D721Med (cell line): ENCODE data around the gene NXPH2.

ENCODE experiments used
- DNase-seq: peaks from one replicate; pipeline ENCODE4 v3.0.0; 2011; ENCODE audit warnings: low spot score; ENCODE audit not compliant: insufficient read length
- FAIRE-seq: peaks from 2 replicates; lab custom pipeline; 2011; peaks lifted over from hg19 to GRCh38; lab: Jason Lieb, UNC
- TF ChIP-seq, protein P1 (sequence below): IDR thresholded peaks from 2 replicates; pipeline ENCODE4 v1.5.1; 2012; ENCODE audit warnings: mild to moderate bottlenecking, control low read depth; ENCODE audit not compliant: insufficient read depth; ENCODE audit errors: missing control alignments

Gene NXPH2

DNA sequence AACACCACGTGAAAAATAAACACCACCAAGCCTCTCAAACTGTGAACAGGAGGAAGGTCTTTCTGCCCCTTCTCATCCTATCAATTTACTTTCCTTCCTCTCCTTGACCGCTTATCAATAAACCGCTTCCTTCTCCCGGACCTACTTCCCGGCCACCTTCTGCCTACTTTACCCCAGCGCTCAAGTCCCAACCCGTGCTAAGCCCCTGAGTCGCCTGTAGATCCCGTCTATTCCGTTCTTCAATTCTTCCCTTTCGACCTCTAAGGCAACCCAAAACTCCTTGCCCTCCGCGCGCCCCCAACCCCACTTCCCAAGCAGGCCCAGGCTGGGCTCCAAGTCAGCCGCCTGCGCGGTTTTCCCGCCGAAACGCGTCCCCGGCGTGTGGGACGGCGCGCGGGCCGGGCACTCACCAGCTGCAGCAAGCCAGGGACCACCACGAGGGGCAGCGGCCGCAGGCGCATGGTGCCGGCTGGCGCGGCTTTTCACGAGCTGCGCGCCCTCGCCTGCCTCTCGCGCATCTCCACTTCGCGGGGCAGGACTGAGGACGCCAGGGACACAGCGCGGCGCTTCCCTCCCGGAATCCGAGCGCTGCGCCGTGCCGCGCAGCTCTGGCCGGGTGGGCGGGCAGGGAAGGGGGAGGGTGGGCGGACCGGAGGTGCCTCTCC lies at the start of gene NXPH2:
Gene NXPH2 (minus strand): TSS at position 610 of the 665 bp plus-strand sequence. CDS start 149 bp downstream, at position 461.
- TF ChIP-seq, protein P1, sequence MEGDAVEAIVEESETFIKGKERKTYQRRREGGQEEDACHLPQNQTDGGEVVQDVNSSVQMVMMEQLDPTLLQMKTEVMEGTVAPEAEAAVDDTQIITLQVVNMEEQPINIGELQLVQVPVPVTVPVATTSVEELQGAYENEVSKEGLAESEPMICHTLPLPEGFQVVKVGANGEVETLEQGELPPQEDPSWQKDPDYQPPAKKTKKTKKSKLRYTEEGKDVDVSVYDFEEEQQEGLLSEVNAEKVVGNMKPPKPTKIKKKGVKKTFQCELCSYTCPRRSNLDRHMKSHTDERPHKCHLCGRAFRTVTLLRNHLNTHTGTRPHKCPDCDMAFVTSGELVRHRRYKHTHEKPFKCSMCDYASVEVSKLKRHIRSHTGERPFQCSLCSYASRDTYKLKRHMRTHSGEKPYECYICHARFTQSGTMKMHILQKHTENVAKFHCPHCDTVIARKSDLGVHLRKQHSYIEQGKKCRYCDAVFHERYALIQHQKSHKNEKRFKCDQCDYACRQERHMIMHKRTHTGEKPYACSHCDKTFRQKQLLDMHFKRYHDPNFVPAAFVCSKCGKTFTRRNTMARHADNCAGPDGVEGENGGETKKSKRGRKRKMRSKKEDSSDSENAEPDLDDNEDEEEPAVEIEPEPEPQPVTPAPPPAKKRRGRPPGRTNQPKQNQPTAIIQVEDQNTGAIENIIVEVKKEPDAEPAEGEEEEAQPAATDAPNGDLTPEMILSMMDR: no peak
- no peak for FAIRE-seq
- peak; percentile 26 for DNase-seq

DNA sequence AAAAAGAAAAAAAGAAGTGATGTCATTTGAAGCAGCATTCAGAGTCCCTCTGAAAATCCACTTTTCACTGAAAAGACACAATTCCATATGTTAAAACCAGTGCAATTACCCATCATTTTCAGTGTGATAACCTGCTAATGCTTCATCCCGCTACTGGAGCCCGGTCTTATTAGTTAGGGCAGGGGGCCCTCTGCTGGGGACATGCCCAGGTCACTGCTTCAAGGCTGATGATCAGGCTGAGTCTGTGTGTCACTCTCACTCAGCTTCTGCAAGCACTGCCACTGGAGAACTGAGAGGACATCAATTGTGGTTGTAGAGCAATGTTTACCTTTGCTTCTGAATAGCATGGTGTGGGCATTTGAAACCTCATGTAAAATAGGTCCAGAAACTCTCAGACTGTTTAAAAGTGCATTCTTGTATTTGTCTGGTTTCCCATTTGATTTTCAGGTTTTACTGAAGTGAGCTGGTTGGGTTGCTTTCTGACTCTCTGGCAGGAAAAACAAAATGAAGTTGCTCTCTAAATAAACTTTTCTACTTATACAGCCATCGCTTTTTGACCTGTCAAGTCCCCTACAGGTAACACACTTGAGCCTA lies 49.2 kb upstream of the NXPH2 start:
- no peak for FAIRE-seq
- DNase-seq: no peak
- TF ChIP-seq, protein P1: peak; percentile 67

DNA sequence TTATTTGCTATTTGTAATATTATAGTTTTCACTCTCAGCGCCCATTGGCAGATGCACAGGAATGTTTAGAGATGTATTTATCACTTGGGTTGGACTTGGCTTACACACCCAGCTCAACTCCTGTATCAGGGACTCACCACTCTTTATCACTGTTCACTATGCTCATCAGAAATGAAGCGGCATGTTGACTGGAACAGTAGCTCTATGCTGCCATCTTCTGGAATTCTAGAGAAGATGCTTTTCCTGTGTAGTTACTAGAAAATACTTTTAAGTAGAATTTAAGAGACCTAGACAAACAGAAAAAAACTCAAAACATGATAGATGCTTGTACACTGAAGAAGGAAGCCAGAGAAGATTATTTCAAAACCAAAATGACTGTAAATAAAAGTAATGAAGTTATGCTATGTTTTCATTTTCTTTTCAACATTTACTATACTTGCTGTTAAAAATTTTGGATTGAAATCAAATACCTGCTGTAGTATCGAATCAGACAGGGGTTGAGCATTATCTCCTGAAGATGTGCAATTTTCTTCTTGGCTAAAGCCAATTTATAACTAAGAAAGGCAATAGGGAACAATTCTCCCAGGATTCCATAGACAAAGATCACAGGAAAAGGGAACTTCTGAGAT lies 47.4 kb upstream of the NXPH2 start:
- peak; percentile 64 for FAIRE-seq
- DNase-seq: no peak
- TF ChIP-seq, protein P1: peak; percentile 88

DNA sequence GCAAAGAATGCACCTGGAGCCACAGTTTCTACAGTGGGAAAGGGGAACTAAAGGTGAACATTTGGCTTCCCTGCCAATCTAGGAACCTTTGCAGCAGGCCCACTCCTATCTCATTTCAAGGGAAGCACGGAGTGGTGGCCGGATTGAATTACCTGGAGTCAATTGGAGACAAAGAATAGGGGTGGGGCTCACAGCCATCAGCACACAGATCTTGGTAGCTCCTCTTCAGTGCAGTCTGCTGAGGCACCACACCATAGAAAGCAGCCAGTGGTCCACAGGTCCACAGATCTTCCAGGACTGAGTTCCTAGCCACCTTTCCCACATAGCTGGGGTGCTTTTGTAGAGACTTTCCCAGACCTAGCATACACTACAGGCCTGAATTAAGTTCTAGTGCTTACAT lies 43.5 kb upstream of the NXPH2 start:
- TF ChIP-seq, protein P1: no peak
- no peak for DNase-seq
- no peak for FAIRE-seq

DNA sequence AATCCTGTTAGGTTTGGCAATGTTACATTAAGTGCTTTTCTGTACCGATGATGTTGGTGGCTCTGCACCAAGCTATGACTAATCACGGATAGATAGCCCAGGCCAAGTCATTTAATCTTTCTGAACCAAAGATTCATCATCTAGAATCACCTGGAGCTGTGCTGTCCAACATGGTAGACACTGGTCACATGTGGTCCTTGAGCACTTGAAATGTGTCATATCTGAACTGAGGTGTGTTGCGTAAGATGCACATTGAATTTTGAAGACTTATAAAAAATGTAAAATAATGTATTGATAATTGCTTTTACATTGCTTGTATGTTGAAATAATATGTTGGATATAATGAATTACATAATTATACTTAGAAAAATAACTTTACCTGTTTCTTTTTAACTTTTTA lies 39.8 kb upstream of the NXPH2 start:
- no peak for DNase-seq
- no peak for FAIRE-seq
- TF ChIP-seq, protein P1: no peak

DNA sequence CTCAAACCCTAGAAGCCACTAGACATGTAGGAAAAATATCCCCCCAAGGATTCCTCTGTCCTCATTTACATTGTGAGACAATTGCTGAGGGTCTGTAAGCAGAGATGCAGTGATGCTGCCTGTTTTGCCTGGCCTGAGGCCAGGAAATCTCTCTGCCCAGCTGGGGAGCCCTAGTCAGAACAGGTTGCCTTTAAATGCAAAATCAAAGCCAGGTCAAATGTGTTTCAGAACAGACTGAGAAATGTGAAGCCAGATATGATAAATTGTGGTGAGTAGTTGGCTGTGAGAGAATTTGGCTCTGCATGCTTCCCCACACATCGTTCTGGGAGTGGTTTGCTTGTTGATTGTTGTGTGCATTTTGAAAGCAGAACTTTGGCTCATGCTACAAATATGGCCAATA lies 38.4 kb upstream of the NXPH2 start:
- FAIRE-seq (no peak), DNase-seq (no peak)
- TF ChIP-seq, protein P1: no peak
